ENCODE results near the gene CLASP1. TPM values are rescaled to one million over a fixed set of nuclear protein-coding genes. Genes with fewer than 3 reads are reported as not detected.

Gene CLASP1
- total and polyA plus RNA-seq, 7 donors: 2.4 to 117 (median 53.9) TPM

DNA sequence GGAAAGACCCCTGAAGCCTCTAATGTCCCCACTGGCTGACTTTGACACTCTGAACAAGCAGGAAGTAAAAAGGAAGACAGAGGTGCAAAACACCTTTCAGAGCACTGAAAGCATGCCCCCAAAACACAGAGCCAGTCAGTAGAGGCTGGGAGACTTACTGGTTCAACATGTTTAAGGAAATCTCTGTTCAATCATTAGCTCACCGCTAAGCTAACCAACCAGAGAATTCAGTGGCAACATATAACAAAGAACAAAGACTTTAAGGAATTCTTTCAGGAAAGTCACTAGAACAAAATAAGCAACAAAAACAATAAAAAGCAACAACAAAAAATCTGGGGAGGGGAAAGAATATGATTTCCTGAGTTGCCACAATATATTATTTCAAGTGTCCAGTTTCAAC lies 142.6 kb downstream of the CLASP1 start:
- Histone ChIP-seq H3K4me1 (peaks cover 0 to 11% (median 9%) of the 10 kb centered on the region in 4 donors), H3K9me3 (no peaks in the 10 kb centered on the region), H3K36me3 (peaks cover 0 to 14% (median 9%) of the 10 kb centered on the region in 4 donors), H3K27me3 (no peaks in the 10 kb centered on the region), H3K27ac (no peak overlapping the region), H3K4me3 (no peak overlapping the region)
- TF ChIP-seq EP300 (IDR thresholded peaks at IDR 0.05): no peak
- no peak for DNase-seq
- 96 to 98% methylated on average over 1 of the region's 1 CpG for WGBS, 2 donors
- intact Hi-C loops (cut with DNase I): no loop called here

DNA sequence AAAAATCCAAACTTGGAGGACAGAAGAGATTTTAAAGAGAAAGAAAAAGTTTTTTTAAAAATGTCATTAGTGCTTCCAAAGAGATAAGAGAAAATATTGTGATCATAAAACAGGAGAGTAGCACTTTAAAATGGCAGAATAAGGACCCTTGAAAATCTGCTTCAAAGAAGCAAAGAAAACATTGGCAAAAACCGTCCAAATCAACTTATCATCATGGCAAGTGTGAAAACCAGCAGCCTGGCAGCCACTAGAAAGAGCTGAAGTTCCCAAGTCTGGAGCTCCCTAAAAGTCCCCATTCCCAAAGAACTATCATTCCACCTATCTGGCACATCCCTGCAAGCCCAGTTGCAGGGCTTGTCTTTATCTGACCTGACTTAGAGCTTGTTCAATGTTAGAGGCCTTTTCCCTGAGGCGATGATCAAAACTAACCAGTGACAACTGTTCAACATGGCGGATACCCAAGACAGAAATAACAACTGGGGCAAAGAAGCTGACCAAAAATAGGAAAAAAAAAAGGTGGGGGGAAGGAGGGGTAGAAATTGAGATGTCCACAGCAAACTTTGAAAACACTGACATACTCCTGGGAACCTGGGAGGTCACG lies 143.2 kb downstream of the CLASP1 start:
- no peak for DNase-seq
- no peak overlapping the region for H3K4me3 ChIP-seq
- peaks cover 0 to 11% (median 9%) of the 10 kb centered on the region in 4 donors for H3K4me1 ChIP-seq
- 98% methylated on average over 4 of the region's 4 CpGs for WGBS, 2 donors
- TF ChIP-seq, protein P1, sequence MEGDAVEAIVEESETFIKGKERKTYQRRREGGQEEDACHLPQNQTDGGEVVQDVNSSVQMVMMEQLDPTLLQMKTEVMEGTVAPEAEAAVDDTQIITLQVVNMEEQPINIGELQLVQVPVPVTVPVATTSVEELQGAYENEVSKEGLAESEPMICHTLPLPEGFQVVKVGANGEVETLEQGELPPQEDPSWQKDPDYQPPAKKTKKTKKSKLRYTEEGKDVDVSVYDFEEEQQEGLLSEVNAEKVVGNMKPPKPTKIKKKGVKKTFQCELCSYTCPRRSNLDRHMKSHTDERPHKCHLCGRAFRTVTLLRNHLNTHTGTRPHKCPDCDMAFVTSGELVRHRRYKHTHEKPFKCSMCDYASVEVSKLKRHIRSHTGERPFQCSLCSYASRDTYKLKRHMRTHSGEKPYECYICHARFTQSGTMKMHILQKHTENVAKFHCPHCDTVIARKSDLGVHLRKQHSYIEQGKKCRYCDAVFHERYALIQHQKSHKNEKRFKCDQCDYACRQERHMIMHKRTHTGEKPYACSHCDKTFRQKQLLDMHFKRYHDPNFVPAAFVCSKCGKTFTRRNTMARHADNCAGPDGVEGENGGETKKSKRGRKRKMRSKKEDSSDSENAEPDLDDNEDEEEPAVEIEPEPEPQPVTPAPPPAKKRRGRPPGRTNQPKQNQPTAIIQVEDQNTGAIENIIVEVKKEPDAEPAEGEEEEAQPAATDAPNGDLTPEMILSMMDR (IDR thresholded peaks at IDR 0.05): no peak
- TF ChIP-seq POLR2A (IDR thresholded peaks at IDR 0.05) (no peak), POLR2AphosphoS5 (IDR thresholded peaks at IDR 0.05) (no peak), EP300 (IDR thresholded peaks at IDR 0.05) (no peak)
- H3K9me3 ChIP-seq: no peaks in the 10 kb centered on the region
- H3K27ac ChIP-seq: no peak overlapping the region
- intact Hi-C loops (cut with DNase I): no loop called here
- H3K27me3 ChIP-seq: no peaks in the 10 kb centered on the region
- peaks cover 0 to 17% (median 9%) of the 10 kb centered on the region in 4 donors for H3K36me3 ChIP-seq

DNA sequence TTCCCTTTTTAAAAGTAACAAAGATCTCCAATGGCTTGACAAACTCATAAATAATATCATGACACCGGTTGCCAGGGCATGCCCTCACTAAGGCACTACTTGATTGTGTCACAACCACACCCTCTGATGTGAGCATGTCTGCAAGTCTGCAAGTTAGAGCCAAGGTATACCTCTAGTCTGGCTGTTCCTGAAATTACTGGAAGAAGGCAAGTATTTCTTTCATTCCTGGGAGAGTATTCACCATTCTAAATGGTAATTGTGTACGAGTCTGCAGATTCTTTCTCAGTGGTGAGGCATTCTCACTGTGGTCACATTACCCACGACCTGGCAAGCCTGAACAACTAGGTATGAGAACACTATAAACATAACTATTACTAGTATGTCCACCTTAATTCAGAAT lies 144.3 kb downstream of the CLASP1 start:
- no peak overlapping the region for H3K27ac ChIP-seq
- peaks cover 0 to 18% (median 9%) of the 10 kb centered on the region in 4 donors for H3K36me3 ChIP-seq
- intact Hi-C loops (cut with DNase I): no loop called here
- no peak for TF ChIP-seq POLR2A (IDR thresholded peaks at IDR 0.05)
- TF ChIP-seq, protein P1 (IDR thresholded peaks at IDR 0.05): no peak
- no peak for TF ChIP-seq POLR2AphosphoS5 (IDR thresholded peaks at IDR 0.05)
- no peak for TF ChIP-seq EP300 (IDR thresholded peaks at IDR 0.05)
- H3K9me3 ChIP-seq: no peaks in the 10 kb centered on the region
- H3K27me3 ChIP-seq: no peaks in the 10 kb centered on the region
- no peak overlapping the region for H3K4me3 ChIP-seq
- 72 to 82% methylated on average over 3 of the region's 3 CpGs for WGBS, 2 donors
- no peak for DNase-seq
- H3K4me1 ChIP-seq: peaks cover 0 to 11% (median 9%) of the 10 kb centered on the region in 4 donors

DNA sequence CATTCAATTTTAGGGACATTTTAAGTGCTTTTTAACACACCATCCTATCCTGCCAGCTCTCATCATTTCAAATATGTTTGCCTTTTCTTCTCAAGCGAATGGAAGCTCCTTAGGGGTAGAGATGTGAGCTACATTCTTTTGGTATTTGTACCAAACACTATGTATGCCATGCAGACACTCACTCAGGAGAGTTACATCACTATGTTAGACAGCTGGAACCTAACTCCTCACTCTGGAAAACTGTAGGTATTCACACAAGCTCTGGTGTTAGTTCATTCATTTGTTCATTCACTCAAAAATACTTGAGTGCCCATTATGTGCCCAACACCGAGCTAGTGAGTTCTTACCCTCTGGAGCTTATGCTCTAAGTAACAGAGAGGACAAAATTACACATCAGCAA lies 144.9 kb downstream of the CLASP1 start:
- TF ChIP-seq, protein P1 (IDR thresholded peaks at IDR 0.05): no peak
- TF ChIP-seq POLR2A (IDR thresholded peaks at IDR 0.05) (no peak), POLR2AphosphoS5 (IDR thresholded peaks at IDR 0.05) (no peak), EP300 (IDR thresholded peaks at IDR 0.05) (no peak)
- no peak for DNase-seq
- Histone ChIP-seq H3K9me3 (no peaks in the 10 kb centered on the region), H3K27ac (no peak overlapping the region), H3K4me1 (peaks cover 0 to 11% (median 9%) of the 10 kb centered on the region in 4 donors), H3K27me3 (no peaks in the 10 kb centered on the region), H3K36me3 (peaks cover 0 to 18% (median 9%) of the 10 kb centered on the region in 4 donors), H3K4me3 (no peak overlapping the region)
- WGBS, 2 donors: 96 to 98% methylated on average over 2 of the region's 2 CpGs
- intact Hi-C loops (cut with DNase I): no loop called here

DNA sequence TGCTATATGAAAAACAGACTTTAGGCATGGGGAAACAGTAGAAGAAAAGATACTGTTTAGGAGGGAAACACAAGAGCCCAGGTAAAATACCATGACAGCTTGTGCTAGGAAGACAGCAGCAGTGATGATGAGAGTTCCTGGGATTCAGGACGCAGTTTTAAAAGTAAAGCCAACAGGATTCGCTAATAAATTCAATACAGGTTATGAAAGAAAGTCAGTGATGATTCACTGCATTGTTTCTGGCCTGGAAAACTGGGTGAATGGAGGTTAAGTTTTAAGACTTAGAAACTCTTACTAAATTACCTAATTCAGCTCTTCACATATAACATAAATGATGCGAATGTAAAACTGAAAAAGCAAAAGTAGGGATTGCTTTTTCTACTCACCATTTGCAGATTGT lies 146.5 kb downstream of the CLASP1 start:
- 98% methylated on average over 3 of the region's 3 CpGs for WGBS, 2 donors
- H3K27ac ChIP-seq: no peak overlapping the region
- TF ChIP-seq POLR2A (IDR thresholded peaks at IDR 0.05) (no peak), POLR2AphosphoS5 (IDR thresholded peaks at IDR 0.05) (no peak), EP300 (IDR thresholded peaks at IDR 0.05) (no peak)
- TF ChIP-seq, protein P1 (IDR thresholded peaks at IDR 0.05): no peak
- H3K36me3 ChIP-seq: peaks cover 0 to 19% (median 9%) of the 10 kb centered on the region in 4 donors
- intact Hi-C loops (cut with DNase I): no loop called here
- H3K9me3 ChIP-seq: no peaks in the 10 kb centered on the region
- no peak for DNase-seq
- no peak overlapping the region for H3K4me3 ChIP-seq
- H3K27me3 ChIP-seq: no peaks in the 10 kb centered on the region
- peaks cover 0 to 11% (median 9%) of the 10 kb centered on the region in 4 donors for H3K4me1 ChIP-seq

All from sigmoid colon (tissue), 7 donors.